Fibroblast of lung (primary cell): ENCODE measurements around the gene IL17RA. TPM values are rescaled to one million over a fixed set of nuclear protein-coding genes. Genes with fewer than 3 reads are reported as not detected.

Experiments
- DNase-seq, 2 donors: peaks; one replicate each; pipeline versions ENCODE4 v3.0.0 to v3.0.0-alpha.2; 2010; ENCODE audit warnings: low read depth in 2 of 2
- H2AFZ ChIP-seq: 2 replicates; pipeline ENCODE4 v1.5.1; 2012; ENCODE audit warnings: low read length, control low read depth, inconsistent platforms
- H3K27ac ChIP-seq: 2 replicates; pipeline ENCODE4 v1.5.1; 2011; ENCODE audit warnings: low read length, control low read depth; ENCODE audit not compliant: insufficient read depth
- H3K27me3 ChIP-seq: 2 replicates; pipeline ENCODE4 v1.5.1; 2011; ENCODE audit warnings: mild to moderate bottlenecking, low read length; ENCODE audit not compliant: control insufficient read depth, insufficient read depth
- H3K36me3 ChIP-seq: 2 replicates; pipeline ENCODE4 v1.5.1; 2011; ENCODE audit warnings: low read length; ENCODE audit not compliant: control insufficient read depth, insufficient read depth
- H3K4me1 ChIP-seq: 2 replicates; pipeline ENCODE4 v1.5.1; 2011; ENCODE audit warnings: low read length; ENCODE audit not compliant: control insufficient read depth, insufficient read depth; ENCODE audit errors: extremely low read depth
- H3K4me2 ChIP-seq: 2 replicates; pipeline ENCODE4 v1.5.1; 2011; ENCODE audit warnings: low read length, control low read depth; ENCODE audit not compliant: insufficient read depth; ENCODE audit errors: extremely low read depth
- H3K4me3 ChIP-seq, 4 experiments: fragments of 200-600 bp in 1 of 4; sonication (generic) in 1 of 4; replicated peaks in 1 of 4; 2 replicates each; pipeline ENCODE4 v1.5.1; 2011 to 2016; ENCODE audit warnings: low read length in 4 of 4, low read depth in 3 of 4, mild to moderate bottlenecking in 3 of 4, control low read depth in 2 of 4, inconsistent platforms in 1 of 4, mixed read lengths in 1 of 4; ENCODE audit not compliant: insufficient read depth in 1 of 4; ENCODE audit errors: control extremely low read depth in 1 of 4
- H3K79me2 ChIP-seq: 2 replicates; pipeline ENCODE4 v1.5.1; 2012; ENCODE audit warnings: mild to moderate bottlenecking, low read length, inconsistent platforms; ENCODE audit not compliant: control insufficient read depth, insufficient read depth
- H3K9ac ChIP-seq: 2 replicates; pipeline ENCODE4 v1.5.1; 2011; ENCODE audit warnings: mild to moderate bottlenecking, low read length, control low read depth; ENCODE audit not compliant: insufficient read depth
- H3K9me3 ChIP-seq: 2 replicates; pipeline ENCODE4 v1.5.1; 2012; ENCODE audit warnings: low read depth, low read length; ENCODE audit not compliant: control insufficient read depth, insufficient read depth
- H4K20me1 ChIP-seq: 2 replicates; pipeline ENCODE4 v1.5.1; 2011; ENCODE audit warnings: low read length; ENCODE audit not compliant: control insufficient read depth, insufficient read depth; ENCODE audit errors: extremely low read depth
- CTCF ChIP-seq, 2 donors: IDR thresholded peaks in 1 of 2; conservative IDR thresholded peaks in 1 of 2; 1 replicate in 1 of 2; 2 replicates in 1 of 2; pipeline ENCODE4 v1.5.1; 2011 to 2012; ENCODE audit warnings: low read length in 2 of 2, control low read depth in 1 of 2, inconsistent platforms in 1 of 2, low read depth in 1 of 2, mild to moderate bottlenecking in 1 of 2
- EZH2 ChIP-seq: IDR thresholded peaks from 2 replicates; pipeline ENCODE4 v1.5.1; 2012; ENCODE audit warnings: low read length, control low read depth, mild to moderate bottlenecking; ENCODE audit errors: missing control alignments
- polyA plus RNA-seq, 2 donors: library from polyadenylated mRNA; depleted of rRNA in 1 of 2; stranded (reverse) in 1 of 2; unstranded in 1 of 2; fragments of >200 nt; gene quantifications; 2 replicates each; pipeline ENCODE4 v1.2.1, GENCODE V29; 2011 to 2012; ENCODE audit warnings: missing spikeins in 1 of 2
- total RNA-seq: library from RNA; depleted of rRNA; stranded (reverse); fragments of >200 nt; gene quantifications from 2 replicates; pipeline ENCODE4 v1.2.1, GENCODE V29; 2014

Gene IL17RA
- total and polyA plus RNA-seq, 2 donors (not counting 1 experiment from before 2014, with no cell fraction given): 5.3 to 7.1 TPM

GRCh38 chr22:17065433-17065832 lies 19.4 kb upstream of the IL17RA start:
- no peaks in the 10 kb centered on the region for H3K9me3 ChIP-seq
- no peak for DNase-seq
- no peak overlapping the region for H2AFZ ChIP-seq
- TF ChIP-seq CTCF (conservative IDR thresholded peaks at IDR 0.05 in 1 of 2, IDR thresholded peaks at IDR 0.05 in 1 of 2; ENCODE audit: low read depth in 1 of 2, low read length in 2 of 2): no peak
- no peaks in the 10 kb centered on the region for H3K36me3 ChIP-seq
- no peaks in the 10 kb centered on the region for H3K4me1 ChIP-seq
- no peak overlapping the region for H3K9ac ChIP-seq
- H4K20me1 ChIP-seq: no peaks in the 10 kb centered on the region
- no peaks in the 10 kb centered on the region for H3K27me3 ChIP-seq
- H3K4me3 ChIP-seq: no peak overlapping the region
- no peaks in the 10 kb centered on the region for H3K79me2 ChIP-seq
- no peak overlapping the region for H3K4me2 ChIP-seq
- no peak overlapping the region for H3K27ac ChIP-seq

- H3K36me3 ChIP-seq: no peaks in the 10 kb centered on the region
- H3K27me3 ChIP-seq: no peaks in the 10 kb centered on the region
- no peak overlapping the region for H3K9ac ChIP-seq
- no peak overlapping the region for H3K27ac ChIP-seq
- no peak overlapping the region for H2AFZ ChIP-seq
- H4K20me1 ChIP-seq: no peaks in the 10 kb centered on the region
- H3K4me2 ChIP-seq: no peak overlapping the region
- no peak for TF ChIP-seq CTCF (conservative IDR thresholded peaks at IDR 0.05 in 1 of 2, IDR thresholded peaks at IDR 0.05 in 1 of 2; ENCODE audit: low read depth in 1 of 2, low read length in 2 of 2)
- TF ChIP-seq EZH2: no peak
- no peak for DNase-seq
- H3K79me2 ChIP-seq: no peaks in the 10 kb centered on the region
- no peaks in the 10 kb centered on the region for H3K4me1 ChIP-seq
- H3K9me3 ChIP-seq: no peaks in the 10 kb centered on the region
- no peak overlapping the region for H3K4me3 ChIP-seq
Observed at GRCh38 chr22:17072877-17073276, 11.9 kb upstream of the IL17RA start.

- Histone ChIP-seq H3K9me3 (no peaks in the 10 kb centered on the region), H3K4me2 (no peak overlapping the region), H3K9ac (no peak overlapping the region), H3K27me3 (no peaks in the 10 kb centered on the region), H3K4me3 (no peak overlapping the region), H4K20me1 (no peaks in the 10 kb centered on the region), H2AFZ (no peak overlapping the region), H3K79me2 (no peaks in the 10 kb centered on the region), H3K4me1 (no peaks in the 10 kb centered on the region), H3K27ac (no peak overlapping the region), H3K36me3 (no peaks in the 10 kb centered on the region)
- no peak for TF ChIP-seq EZH2
- TF ChIP-seq CTCF (conservative IDR thresholded peaks at IDR 0.05 in 1 of 2, IDR thresholded peaks at IDR 0.05 in 1 of 2; ENCODE audit: low read depth in 1 of 2, low read length in 2 of 2): no peak
- peak; percentile 3 to 36 for DNase-seq
Observed at GRCh38 chr22:17074648-17075002, 10.2 kb upstream of the IL17RA start.
